Osteoblast (primary cell): ENCODE measurements around the gene C19orf53. TPM values are rescaled to one million over a fixed set of nuclear protein-coding genes. Genes with fewer than 3 reads are reported as not detected.

Source experiments
- DNase-seq: peaks from one replicate; pipeline ENCODE4 v3.0.0; 2011; ENCODE audit warnings: low spot score, mixed read lengths; ENCODE audit not compliant: insufficient read length; ENCODE audit errors: missing footprints
- H2AFZ ChIP-seq: 2 replicates; pipeline ENCODE4 v1.6.0; 2011; ENCODE audit warnings: mild to moderate bottlenecking, low read length
- H3K27ac ChIP-seq: 2 replicates; pipeline ENCODE4 v1.5.1; 2011; ENCODE audit warnings: mild to moderate bottlenecking, low read depth, low read length, moderate library complexity
- H3K27me3 ChIP-seq: 2 replicates; pipeline ENCODE4 v1.6.0; 2012; ENCODE audit warnings: mild to moderate bottlenecking, control low read depth, inconsistent platforms, low read length, moderate library complexity; ENCODE audit not compliant: insufficient read depth
- H3K36me3 ChIP-seq: 2 replicates; pipeline ENCODE4 v1.5.1; 2011; ENCODE audit warnings: mild to moderate bottlenecking, low read length, control low read depth, moderate library complexity; ENCODE audit not compliant: insufficient read depth
- H3K4me1 ChIP-seq: 2 replicates; pipeline ENCODE4 v1.5.1; 2011; ENCODE audit warnings: mild to moderate bottlenecking, low read length, control low read depth, moderate library complexity; ENCODE audit not compliant: insufficient read depth
- H3K4me2 ChIP-seq: 2 replicates; pipeline ENCODE4 v1.6.0; 2011; ENCODE audit warnings: mild to moderate bottlenecking, low read length; ENCODE audit not compliant: insufficient read depth
- H3K4me3 ChIP-seq: fragments of 200-600 bp; sonication (generic); 3 replicates; pipeline ENCODE4 v1.5.1; 2012; ENCODE audit warnings: mild to moderate bottlenecking, low read length, inconsistent platforms; ENCODE audit not compliant: insufficient read depth
- H3K79me2 ChIP-seq: 2 replicates; pipeline ENCODE4 v1.6.0; 2012; ENCODE audit warnings: mild to moderate bottlenecking, low read length, control low read depth, inconsistent platforms; ENCODE audit not compliant: insufficient read depth
- H3K9me3 ChIP-seq: 2 replicates; pipeline ENCODE4 v1.5.1; 2011; ENCODE audit warnings: low read depth, low read length, control low read depth
- H4K20me1 ChIP-seq: 2 replicates; pipeline ENCODE4 v1.6.0; 2012; ENCODE audit warnings: mild to moderate bottlenecking, low read length, control low read depth; ENCODE audit not compliant: insufficient read depth
- CTCF ChIP-seq: IDR thresholded peaks from 2 replicates; pipeline ENCODE4 v1.5.1; 2011; ENCODE audit warnings: mild to moderate bottlenecking, low read depth, low read length, moderate library complexity; ENCODE audit errors: extremely low read depth
- total RNA-seq: library from RNA; depleted of rRNA; stranded (reverse); fragments of >200 nt; gene quantifications from 2 replicates; pipeline ENCODE4 v1.2.3, GENCODE V29; 2012

The C19orf53 gene
- total RNA-seq, 1 donor, result 33.3 TPM

DNA sequence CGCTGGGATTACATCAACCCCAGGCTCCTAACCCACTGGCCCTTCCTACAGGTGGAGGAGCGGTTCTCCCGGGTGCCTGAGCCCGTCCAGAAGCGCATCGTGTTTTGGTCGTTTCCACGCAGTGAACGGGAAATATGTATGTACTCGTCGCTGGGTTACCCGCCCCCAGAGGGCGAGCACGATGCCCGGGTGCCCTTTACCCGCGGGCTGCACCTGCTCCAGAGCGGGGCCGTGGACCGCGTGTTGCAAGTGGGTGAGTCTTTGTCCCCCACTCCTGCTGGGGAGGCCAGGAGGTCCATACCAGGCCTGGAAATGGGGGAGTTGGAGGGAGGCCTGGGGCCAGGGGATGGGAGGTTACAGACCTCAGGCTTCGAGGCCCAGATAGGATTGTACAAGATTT lies 25.4 kb downstream of the C19orf53 start:
- peaks cover 12% of the 10 kb centered on the region for H4K20me1 ChIP-seq
- H3K9me3 ChIP-seq, result no peaks in the 10 kb centered on the region
- no peak for TF ChIP-seq CTCF
- peaks cover 19% of the 10 kb centered on the region for H3K36me3 ChIP-seq
- peaks cover 27% of the 10 kb centered on the region for H3K4me1 ChIP-seq
- peak; percentile 2 for DNase-seq
- no peaks in the 10 kb centered on the region for H3K27me3 ChIP-seq
- no peak overlapping the region for H3K4me2 ChIP-seq
- no peak overlapping the region for H3K4me3 ChIP-seq
- H2AFZ ChIP-seq, result no peak overlapping the region
- H3K27ac ChIP-seq, result no peak overlapping the region
- H3K79me2 ChIP-seq, result peaks cover 20% of the 10 kb centered on the region

- peaks cover 6% of the 10 kb centered on the region for H3K4me1 ChIP-seq
- H3K27ac ChIP-seq, result no peak overlapping the region
- H3K4me3 ChIP-seq, result no peak overlapping the region
- no peak for TF ChIP-seq CTCF
- H3K36me3 ChIP-seq, result peaks cover 41% of the 10 kb centered on the region
- H4K20me1 ChIP-seq, result peaks cover 11% of the 10 kb centered on the region
- no peaks in the 10 kb centered on the region for H3K27me3 ChIP-seq
- no peak overlapping the region for H3K4me2 ChIP-seq
- H3K79me2 ChIP-seq, result peaks cover 8% of the 10 kb centered on the region
- no peaks in the 10 kb centered on the region for H3K9me3 ChIP-seq
- H2AFZ ChIP-seq, result no peak overlapping the region
- DNase-seq, result peak; percentile 41
These were observed 28.8 kb downstream of the C19orf53 start for GRCh38 chr19:13803038-13803437.

GRCh38 chr19:13804830-13805683 lies 30.8 kb downstream of the C19orf53 start:
- no peaks in the 10 kb centered on the region for H3K9me3 ChIP-seq
- H3K4me3 ChIP-seq, result no peak overlapping the region
- H2AFZ ChIP-seq, result no peak overlapping the region
- no peak overlapping the region for H3K4me2 ChIP-seq
- no peaks in the 10 kb centered on the region for H3K27me3 ChIP-seq
- TF ChIP-seq CTCF, result no peak
- H3K36me3 ChIP-seq, result peaks cover 53% of the 10 kb centered on the region
- H3K27ac ChIP-seq, result no peak overlapping the region
- H3K79me2 ChIP-seq, result no peaks in the 10 kb centered on the region
- DNase-seq, result peak; percentile 65
- peaks cover 5% of the 10 kb centered on the region for H4K20me1 ChIP-seq
- H3K4me1 ChIP-seq, result no peaks in the 10 kb centered on the region

- TF ChIP-seq CTCF, result no peak
- DNase-seq, result peak; percentile 37
- H4K20me1 ChIP-seq, result peaks cover 5% of the 10 kb centered on the region
- H2AFZ ChIP-seq, result no peak overlapping the region
- H3K36me3 ChIP-seq, result peaks cover 45% of the 10 kb centered on the region
- H3K9me3 ChIP-seq, result no peaks in the 10 kb centered on the region
- no peak overlapping the region for H3K4me2 ChIP-seq
- no peaks in the 10 kb centered on the region for H3K79me2 ChIP-seq
- H3K4me1 ChIP-seq, result no peaks in the 10 kb centered on the region
- no peak overlapping the region for H3K4me3 ChIP-seq
- no peaks in the 10 kb centered on the region for H3K27me3 ChIP-seq
- H3K27ac ChIP-seq, result no peak overlapping the region
These were observed 32.5 kb downstream of the C19orf53 start for GRCh38 chr19:13806728-13807127.
